Measurements from ENCODE around the gene FCRL5. TPM values are rescaled to one million over a fixed set of nuclear protein-coding genes. Genes with fewer than 3 reads are reported as not detected.

Gene FCRL5
- total and polyA plus RNA-seq, 2 experiments from 2014 or later = not detected

- no peak for TF ChIP-seq EZH2 (IDR thresholded peaks at IDR 0.05; ENCODE audit: insufficient read depth, poor library complexity, severe bottlenecking)
- no peak for TF ChIP-seq EZH2phosphoT487 (IDR thresholded peaks at IDR 0.05; ENCODE audit: insufficient read depth, low read depth)
- in situ Hi-C loops (cut with MboI) = no loop called here
- H3K36me3 ChIP-seq (ENCODE audit: low read depth) = no peaks in the 10 kb centered on the region
- H4K20me1 ChIP-seq (ENCODE audit: insufficient read depth) = no peaks in the 10 kb centered on the region
- H3F3A ChIP-seq (ENCODE audit: insufficient read depth) = no peaks in the 10 kb centered on the region
- no peak overlapping the region for H2AFZ ChIP-seq
- no peak for DNase-seq
- WGBS, 2 experiments (ENCODE audit: low coverage in 1 of 2, low lambda C conversion rate in 2 of 2, missing lambda C conversion rate in 2 of 2) = 33 to 34% methylated on average over 6 of the region's 6 CpGs
- peaks cover 12% of the 10 kb centered on the region for H3K27me3 ChIP-seq (replicated peaks; ENCODE audit: insufficient read depth)
- H3K9me3 ChIP-seq (ENCODE audit: low read depth) = no peaks in the 10 kb centered on the region
- H3K9me2 ChIP-seq (ENCODE audit: insufficient read depth) = no peaks in the 10 kb centered on the region
- H3K9ac ChIP-seq = no peak overlapping the region
- no peak overlapping the region for H3K27ac ChIP-seq
- H3K4me1 ChIP-seq (ENCODE audit: insufficient read depth) = 0 out of 2 replicates have a peak, but pooled peaks cover 8% of the 10 kb centered on the region
- H3K4me3 ChIP-seq = no peak overlapping the region
- H3K4me2 ChIP-seq (ENCODE audit: unreplicated experiment) = no peak overlapping the region
- H3K79me2 ChIP-seq (ENCODE audit: insufficient read depth) = no peaks in the 10 kb centered on the region
Observed at GRCh38 chr1:157542676-157543075, 9.6 kb downstream of the FCRL5 start.

GRCh38 chr1:157540852-157541251, 11.5 kb downstream of the FCRL5 start:
- 42 to 57% methylated on average over 3 of the region's 3 CpGs for WGBS, 2 experiments (ENCODE audit: low coverage in 1 of 2, low lambda C conversion rate in 2 of 2, missing lambda C conversion rate in 2 of 2)
- Histone ChIP-seq H3K9me3 (ENCODE audit: low read depth) (no peaks in the 10 kb centered on the region), H3K27ac (no peak overlapping the region), H3K79me2 (ENCODE audit: insufficient read depth) (no peaks in the 10 kb centered on the region), H3K4me1 (ENCODE audit: insufficient read depth) (0 out of 2 replicates have a peak, but pooled peaks cover 8% of the 10 kb centered on the region), H3K4me2 (ENCODE audit: unreplicated experiment) (no peak overlapping the region), H2AFZ (no peak overlapping the region), H3K36me3 (ENCODE audit: low read depth) (no peaks in the 10 kb centered on the region), H3K9me2 (ENCODE audit: insufficient read depth) (no peaks in the 10 kb centered on the region), H3K4me3 (no peak overlapping the region), H3K27me3 (replicated peaks; ENCODE audit: insufficient read depth) (peaks cover 12% of the 10 kb centered on the region), H4K20me1 (ENCODE audit: insufficient read depth) (no peaks in the 10 kb centered on the region), H3K9ac (no peak overlapping the region), H3F3A (ENCODE audit: insufficient read depth) (no peaks in the 10 kb centered on the region)
- in situ Hi-C loops (cut with MboI) = no loop called here
- TF ChIP-seq EZH2 (IDR thresholded peaks at IDR 0.05; ENCODE audit: insufficient read depth, poor library complexity, severe bottlenecking) = no peak
- no peak for TF ChIP-seq EZH2phosphoT487 (IDR thresholded peaks at IDR 0.05; ENCODE audit: insufficient read depth, low read depth)
- DNase-seq = peak; percentile 26

DNA sequence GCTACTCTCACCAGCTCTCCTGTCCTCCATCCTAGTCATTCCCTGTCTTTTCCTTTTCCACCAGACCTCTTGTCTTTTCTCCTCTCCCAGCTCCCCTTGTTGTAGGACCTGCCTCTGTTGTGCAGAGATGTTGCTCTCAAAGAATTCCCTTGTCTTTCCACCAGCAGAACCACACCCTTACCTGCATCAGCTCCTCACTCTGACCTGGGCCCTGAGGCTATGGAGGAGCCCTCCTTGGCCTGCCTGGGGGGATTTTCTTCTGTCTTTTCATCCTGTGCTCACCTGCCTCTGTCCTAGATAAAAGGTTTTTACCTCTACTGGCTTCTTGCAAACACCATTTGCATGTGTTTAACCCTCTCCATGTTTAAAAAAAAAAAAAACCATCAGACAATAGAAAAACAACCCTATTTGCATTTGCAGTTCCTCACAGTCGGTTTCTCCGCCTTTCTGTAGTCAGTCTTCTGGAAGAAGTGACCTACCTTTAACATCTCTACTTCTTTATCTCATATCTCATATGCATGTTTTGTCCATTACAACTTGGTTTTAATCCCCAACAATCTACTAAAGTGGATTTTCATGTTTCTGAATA, 12.1 kb downstream of the FCRL5 start:
- no peak for TF ChIP-seq EZH2 (IDR thresholded peaks at IDR 0.05; ENCODE audit: insufficient read depth, poor library complexity, severe bottlenecking)
- no peak for TF ChIP-seq EZH2phosphoT487 (IDR thresholded peaks at IDR 0.05; ENCODE audit: insufficient read depth, low read depth)
- no peaks in the 10 kb centered on the region for H3K79me2 ChIP-seq (ENCODE audit: insufficient read depth)
- in situ Hi-C loops (cut with MboI) = no loop called here
- no peak overlapping the region for H3K4me3 ChIP-seq
- H3K9me2 ChIP-seq (ENCODE audit: insufficient read depth) = no peaks in the 10 kb centered on the region
- H4K20me1 ChIP-seq (ENCODE audit: insufficient read depth) = no peaks in the 10 kb centered on the region
- H3K36me3 ChIP-seq (ENCODE audit: low read depth) = no peaks in the 10 kb centered on the region
- no peak overlapping the region for H3K27ac ChIP-seq
- H3K9ac ChIP-seq = no peak overlapping the region
- 55 to 65% methylated on average over 2 of the region's 2 CpGs for WGBS, 2 experiments (ENCODE audit: low coverage in 1 of 2, low lambda C conversion rate in 2 of 2, missing lambda C conversion rate in 2 of 2)
- no peaks in the 10 kb centered on the region for H3K9me3 ChIP-seq (ENCODE audit: low read depth)
- H2AFZ ChIP-seq = no peak overlapping the region
- peaks cover 12% of the 10 kb centered on the region for H3K27me3 ChIP-seq (replicated peaks; ENCODE audit: insufficient read depth)
- no peak for DNase-seq
- H3F3A ChIP-seq (ENCODE audit: insufficient read depth) = no peaks in the 10 kb centered on the region
- H3K4me2 ChIP-seq (ENCODE audit: unreplicated experiment) = no peak overlapping the region
- H3K4me1 ChIP-seq (ENCODE audit: insufficient read depth) = 0 out of 2 replicates have a peak, but pooled peaks cover 8% of the 10 kb centered on the region

DNA sequence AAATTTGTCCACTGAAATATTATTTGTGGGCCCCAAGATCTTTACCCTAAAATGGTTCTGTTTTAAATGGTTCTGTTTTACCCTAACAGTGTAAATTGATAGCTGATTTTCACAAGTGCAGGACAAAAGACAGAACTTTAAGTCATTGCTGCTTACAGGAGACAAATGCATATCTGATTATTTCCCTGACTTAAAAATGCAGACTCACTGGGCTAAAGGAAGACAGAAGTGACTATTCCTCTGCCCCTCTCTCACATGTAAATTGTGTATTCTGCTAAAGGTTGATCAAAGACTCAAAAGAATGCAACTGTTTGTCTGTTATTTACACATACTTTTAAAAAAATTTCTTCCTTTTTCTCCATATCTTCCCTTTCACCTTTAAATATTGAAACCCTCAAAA, 12.7 kb downstream of the FCRL5 start:
- in situ Hi-C loops (cut with MboI) = no loop called here
- Histone ChIP-seq H3K36me3 (ENCODE audit: low read depth) (no peaks in the 10 kb centered on the region), H3K27me3 (replicated peaks; ENCODE audit: insufficient read depth) (peaks cover 9% of the 10 kb centered on the region), H3K9ac (no peak overlapping the region), H3F3A (ENCODE audit: insufficient read depth) (no peaks in the 10 kb centered on the region), H3K79me2 (ENCODE audit: insufficient read depth) (no peaks in the 10 kb centered on the region), H3K4me3 (no peak overlapping the region), H2AFZ (no peak overlapping the region), H3K4me2 (ENCODE audit: unreplicated experiment) (no peak overlapping the region), H3K9me2 (ENCODE audit: insufficient read depth) (no peaks in the 10 kb centered on the region), H3K27ac (no peak overlapping the region), H3K9me3 (ENCODE audit: low read depth) (no peaks in the 10 kb centered on the region), H3K4me1 (ENCODE audit: insufficient read depth) (0 out of 2 replicates have a peak, but pooled peaks cover 8% of the 10 kb centered on the region), H4K20me1 (ENCODE audit: insufficient read depth) (no peaks in the 10 kb centered on the region)
- DNase-seq = no peak
- no peak for TF ChIP-seq EZH2phosphoT487 (IDR thresholded peaks at IDR 0.05; ENCODE audit: insufficient read depth, low read depth)
- no peak for TF ChIP-seq EZH2 (IDR thresholded peaks at IDR 0.05; ENCODE audit: insufficient read depth, poor library complexity, severe bottlenecking)

DNA sequence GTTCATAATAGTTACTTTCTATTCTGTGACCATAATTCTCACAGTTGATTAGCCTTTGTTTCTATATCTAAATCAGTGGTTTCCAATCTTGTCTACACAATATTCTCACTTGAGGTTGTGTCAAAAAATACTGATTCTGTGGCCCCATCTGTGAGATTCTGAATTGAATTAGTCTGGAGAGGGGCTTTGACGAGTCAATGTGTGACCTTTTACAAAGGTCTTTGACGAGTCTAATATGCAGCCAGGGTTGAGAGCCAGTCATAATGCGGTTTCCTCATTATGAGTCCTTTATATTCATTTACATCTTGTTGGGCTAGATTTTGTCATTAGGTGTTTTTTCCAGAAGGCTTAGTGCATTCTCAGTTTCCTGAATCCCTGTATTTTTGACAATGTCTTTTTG, 19.7 kb downstream of the FCRL5 start:
- WGBS, 2 experiments (ENCODE audit: low coverage in 1 of 2, low lambda C conversion rate in 2 of 2, missing lambda C conversion rate in 2 of 2) = 30 to 40% methylated on average over 3 of the region's 3 CpGs
- Histone ChIP-seq H3K36me3 (ENCODE audit: low read depth) (no peaks in the 10 kb centered on the region), H3K27ac (no peak overlapping the region), H3K4me1 (ENCODE audit: insufficient read depth) (no peaks in the 10 kb centered on the region), H2AFZ (no peak overlapping the region), H3K27me3 (replicated peaks; ENCODE audit: insufficient read depth) (no peaks in the 10 kb centered on the region), H3K79me2 (ENCODE audit: insufficient read depth) (no peaks in the 10 kb centered on the region), H3K4me3 (no peak overlapping the region), H3K9me2 (ENCODE audit: insufficient read depth) (no peaks in the 10 kb centered on the region), H4K20me1 (ENCODE audit: insufficient read depth) (no peaks in the 10 kb centered on the region), H3K4me2 (ENCODE audit: unreplicated experiment) (no peak overlapping the region), H3K9me3 (ENCODE audit: low read depth) (no peaks in the 10 kb centered on the region), H3K9ac (no peak overlapping the region), H3F3A (ENCODE audit: insufficient read depth) (no peaks in the 10 kb centered on the region)
- no peak for DNase-seq
- TF ChIP-seq EZH2phosphoT487 (IDR thresholded peaks at IDR 0.05; ENCODE audit: insufficient read depth, low read depth) = no peak
- no peak for TF ChIP-seq EZH2 (IDR thresholded peaks at IDR 0.05; ENCODE audit: insufficient read depth, poor library complexity, severe bottlenecking)
- in situ Hi-C loops (cut with MboI) = no loop called here
